Stimulated activated CD4-positive, alpha-beta T cell treated with anti-CD3 and anti-CD28 coated beads, TNF-alpha, amount 100 ng/mL, for 24 hours (primary cell): Measurements from ENCODE around the gene CSRNP3.

Experiments used
- DNase-seq, 3 experiments: peaks; one replicate each; pipeline ENCODE4 v3.0.0-alpha.2; 2020; ENCODE audit warnings: low read depth in 3 of 3

CSRNP3 gene

DNA sequence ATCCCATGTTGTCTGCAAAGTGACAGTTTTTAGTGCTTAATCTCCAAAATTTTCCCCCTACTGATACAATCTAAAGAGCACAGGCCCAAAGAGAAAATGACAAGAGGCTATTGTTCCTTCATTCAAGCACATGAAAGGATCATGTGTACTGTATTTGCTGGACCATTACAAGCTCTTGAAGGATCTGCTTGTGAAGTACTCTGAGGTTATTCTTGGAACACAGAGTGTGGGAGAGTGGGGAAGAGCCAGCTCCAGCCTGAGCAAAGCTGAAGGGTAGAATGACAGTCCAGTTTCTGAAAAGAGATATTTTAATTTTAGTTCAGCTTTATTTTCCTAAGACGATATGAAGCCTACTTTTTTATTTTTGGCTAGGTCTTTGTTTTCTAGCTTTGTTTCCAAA is 212.3 kb downstream of the CSRNP3 start:
- DNase-seq = no peak

- DNase-seq = no peak
Observed at GRCh38 chr2:165682546-165682945, 213.0 kb downstream of the CSRNP3 start.

GRCh38 chr2:165686800-165687199 is 217.3 kb downstream of the CSRNP3 start:
- DNase-seq = no peak

DNA sequence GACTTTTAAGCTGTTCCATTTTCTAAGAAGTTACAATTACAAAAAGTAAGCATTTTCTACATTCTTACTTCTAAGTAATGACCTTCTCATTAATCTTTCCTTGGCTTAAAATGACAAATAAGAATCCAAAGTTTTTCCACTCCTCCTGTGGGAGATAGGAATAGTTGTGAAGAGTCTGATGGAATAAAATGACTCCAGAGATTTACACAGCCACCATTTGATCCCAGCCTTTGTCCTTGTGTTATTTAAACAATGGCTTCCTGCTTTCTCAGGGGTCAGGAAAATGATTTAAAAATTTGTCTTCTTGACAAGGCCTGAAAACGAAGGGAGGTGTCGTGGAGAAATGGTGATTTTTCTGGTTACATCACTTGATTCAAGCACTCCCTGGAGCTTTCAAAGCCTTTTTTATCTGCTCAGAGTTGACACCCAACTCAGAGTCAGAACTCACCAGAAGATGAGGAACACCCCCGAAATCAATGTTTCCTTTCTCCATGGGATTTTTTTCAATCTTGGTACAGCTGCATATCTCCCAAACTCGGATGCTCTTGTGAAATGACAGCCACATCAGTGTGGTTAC is 218.0 kb downstream of the CSRNP3 start:
- no peak for DNase-seq

GRCh38 chr2:165691615-165692014 is 222.1 kb downstream of the CSRNP3 start:
- no peak for DNase-seq

DNA sequence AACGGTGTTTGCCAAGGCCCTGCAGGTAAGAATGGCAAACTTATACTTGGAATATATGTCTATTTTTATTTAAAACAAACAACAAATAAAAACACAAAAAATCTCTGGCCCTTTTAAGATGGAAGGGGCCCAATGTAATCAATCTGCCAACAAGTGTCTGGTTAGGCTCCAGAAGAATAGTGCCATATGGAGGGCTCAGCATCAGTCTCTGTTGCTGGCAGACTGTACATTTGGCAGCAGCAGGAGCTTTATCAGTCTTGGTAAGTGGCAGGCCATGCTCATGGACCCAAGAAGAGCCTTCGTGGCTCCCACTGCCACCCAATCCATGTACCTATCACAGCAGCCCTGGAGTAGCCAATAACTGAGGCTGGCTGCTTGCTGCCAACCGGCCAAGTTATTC is 223.4 kb downstream of the CSRNP3 start:
- DNase-seq = no peak

DNA sequence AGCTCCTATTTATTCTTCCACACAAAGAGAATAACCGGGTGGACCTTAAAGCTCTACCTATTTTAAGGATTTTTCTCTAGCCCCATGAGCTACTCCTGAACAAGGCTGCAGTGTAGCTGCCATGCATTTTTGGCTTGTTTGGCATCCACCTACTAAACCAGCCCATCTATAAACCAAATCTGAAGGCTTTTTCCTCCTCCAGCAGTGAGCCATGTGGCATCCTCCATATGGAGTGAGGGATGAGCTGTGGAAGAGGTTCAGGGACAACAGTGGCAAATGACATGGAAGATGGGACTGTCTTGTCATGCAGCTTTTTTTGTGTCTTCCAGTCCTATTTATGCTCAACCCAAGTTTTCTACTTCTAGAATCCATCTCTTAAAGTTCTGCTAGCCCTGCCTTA is 224.3 kb downstream of the CSRNP3 start:
- no peak for DNase-seq

DNA sequence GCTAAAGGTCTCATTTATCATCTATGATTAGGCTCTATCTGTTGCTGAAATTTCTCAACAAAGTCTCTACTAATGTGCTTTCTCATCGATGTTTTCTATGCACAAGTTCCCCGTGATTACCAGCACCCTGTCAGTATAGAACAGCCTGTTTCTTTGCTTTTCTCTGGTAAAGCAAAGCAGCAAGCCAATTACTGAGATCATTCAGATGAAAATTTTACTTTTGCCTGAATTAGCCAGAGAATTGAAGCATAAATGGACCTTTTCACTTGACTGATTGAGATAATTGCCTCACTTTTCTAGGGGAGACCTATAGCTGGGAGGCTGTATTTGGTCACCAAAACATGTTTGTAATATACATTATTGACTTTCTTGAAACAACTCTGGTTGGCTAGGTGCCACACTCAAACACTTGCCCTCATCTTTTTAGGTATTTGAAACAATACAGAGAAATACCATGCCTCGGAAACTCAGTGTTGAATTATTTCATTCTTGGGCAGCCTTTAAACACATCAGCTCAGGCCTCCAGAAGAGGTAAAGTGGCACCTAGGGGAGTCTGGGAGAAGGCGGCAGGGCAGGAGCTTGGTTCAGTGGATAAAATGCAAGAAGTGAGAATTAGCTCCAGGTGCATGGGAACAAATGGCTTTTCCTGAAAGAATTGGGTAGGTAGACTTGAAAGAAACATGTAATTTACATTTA is 228.4 kb downstream of the CSRNP3 start:
- DNase-seq = no peak

DNA sequence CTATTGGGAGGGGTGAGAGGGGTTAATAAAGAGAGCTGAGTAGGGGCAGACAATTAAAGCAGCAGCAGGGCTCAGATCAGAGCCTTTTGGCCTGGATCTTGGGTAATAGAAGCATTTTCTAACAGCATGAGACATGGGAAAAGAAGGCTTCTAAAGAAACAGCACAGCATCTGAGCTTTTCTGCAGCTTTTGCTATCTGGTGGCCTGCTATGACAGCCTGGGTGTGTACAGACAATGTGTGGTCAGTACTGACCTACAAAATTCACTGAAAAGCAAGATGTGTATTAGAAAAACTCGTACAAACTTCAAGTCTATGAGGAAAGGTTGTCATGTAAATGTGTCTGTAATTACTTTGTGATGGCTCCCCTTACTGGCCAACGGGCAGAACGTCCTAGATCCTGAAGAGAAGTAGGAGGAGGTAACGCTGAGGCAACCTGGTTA is 229.0 kb downstream of the CSRNP3 start:
- DNase-seq = no peak

DNA sequence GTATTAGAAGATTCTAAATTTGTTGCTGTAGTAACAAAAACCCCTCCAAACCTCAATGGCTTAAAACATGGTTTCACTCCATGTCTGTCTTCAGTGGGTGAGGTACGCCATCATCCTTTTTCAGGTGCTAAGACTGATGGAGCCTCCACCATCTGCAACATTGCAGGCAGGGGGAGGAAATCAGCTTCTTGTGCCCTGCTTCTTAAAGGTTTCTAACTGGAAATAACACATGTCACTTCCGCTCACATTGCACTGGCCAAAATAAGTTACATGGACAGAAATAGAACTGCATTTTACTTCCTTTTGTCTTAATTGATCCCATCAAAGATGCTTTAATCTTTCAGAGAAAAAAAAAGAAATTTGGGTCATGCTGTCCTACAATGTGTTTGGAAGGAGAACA is 230.4 kb downstream of the CSRNP3 start:
- no peak for DNase-seq

DNA sequence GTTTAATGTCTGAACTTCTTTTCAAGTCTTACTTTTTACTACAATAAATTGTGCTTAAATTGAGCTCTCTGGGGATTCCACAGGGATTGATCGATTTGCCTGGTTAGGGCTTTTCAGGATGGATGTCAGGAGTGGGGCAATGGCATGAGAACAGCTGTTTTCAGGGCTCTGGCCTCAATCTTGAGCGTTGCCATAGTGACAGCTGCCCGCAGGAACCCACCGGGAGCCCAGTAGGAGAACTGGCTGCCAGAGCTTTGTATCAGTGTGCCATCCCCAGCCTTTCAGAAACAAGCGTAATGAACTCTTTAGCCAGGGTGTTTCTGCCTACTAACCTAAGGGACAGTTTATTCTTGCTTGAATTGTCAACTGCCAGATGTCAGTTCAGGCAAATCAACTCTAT is 231.0 kb downstream of the CSRNP3 start:
- DNase-seq = no peak

GRCh38 chr2:165701147-165701546 is 231.6 kb downstream of the CSRNP3 start:
- no peak for DNase-seq

DNA sequence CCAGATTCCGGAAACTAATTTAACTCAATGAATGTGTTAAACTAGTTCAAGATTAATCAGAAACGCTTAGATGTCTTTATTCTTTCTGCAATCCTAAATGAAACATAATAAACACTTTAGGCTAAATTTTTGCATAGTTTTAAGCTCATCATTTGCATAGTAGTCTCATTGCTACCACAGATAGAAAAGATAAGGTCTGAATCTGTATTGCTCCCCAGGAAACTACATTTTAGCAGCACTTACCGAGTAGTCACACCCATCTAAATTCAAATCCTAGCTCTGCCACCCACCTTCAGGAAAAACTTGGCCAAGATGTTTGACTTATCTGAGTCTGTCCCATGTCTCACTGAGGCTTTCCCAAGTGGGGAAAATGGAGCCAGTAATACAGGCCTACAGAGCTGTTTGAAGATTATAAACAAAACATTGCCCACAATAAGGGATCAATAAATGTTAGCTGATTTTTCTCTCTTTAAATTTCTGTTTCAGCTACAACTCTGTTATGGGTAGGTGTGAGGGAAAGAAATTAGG is 237.5 kb downstream of the CSRNP3 start:
- no peak for DNase-seq

DNA sequence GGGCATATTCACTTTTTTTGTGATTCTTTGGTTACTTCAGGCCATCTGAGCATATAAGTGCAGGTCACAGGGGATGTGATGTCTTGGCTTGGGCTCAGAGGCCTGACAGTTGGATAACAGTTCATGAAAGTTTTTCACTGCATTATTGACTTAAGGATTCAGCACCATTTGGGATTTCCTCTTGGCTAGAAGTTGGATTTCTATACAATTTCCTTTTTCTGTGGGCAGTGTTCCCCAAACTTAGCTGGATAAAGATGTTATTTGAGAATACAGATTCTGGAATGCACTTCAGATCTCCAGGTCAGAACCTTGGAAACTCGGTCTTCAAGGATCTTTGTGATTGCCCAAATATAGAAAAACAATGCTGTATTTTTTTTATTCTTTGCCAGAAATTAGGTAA is 246.6 kb downstream of the CSRNP3 start:
- no peak for DNase-seq

GRCh38 chr2:165718610-165719210 is 249.2 kb downstream of the CSRNP3 start:
- no peak for DNase-seq

DNA sequence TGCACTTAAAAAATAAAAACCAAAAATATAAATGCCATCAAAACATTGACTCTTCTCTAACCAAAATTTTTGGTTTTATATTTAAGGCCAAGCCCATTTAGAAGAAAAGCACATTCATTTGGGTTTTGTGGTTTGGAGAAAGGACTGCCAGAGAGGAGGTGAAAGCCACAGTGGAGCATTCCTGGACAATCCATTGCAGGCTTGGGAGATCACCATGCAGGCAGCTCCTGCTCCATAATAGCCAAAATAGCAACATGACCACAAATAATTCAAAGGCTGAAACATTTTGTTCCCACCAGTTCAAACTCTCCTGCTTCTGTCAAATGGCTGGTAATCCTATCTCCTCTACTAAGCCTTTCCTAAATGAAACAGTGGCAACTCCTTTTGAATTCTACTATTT is 251.0 kb downstream of the CSRNP3 start:
- DNase-seq = no peak

DNA sequence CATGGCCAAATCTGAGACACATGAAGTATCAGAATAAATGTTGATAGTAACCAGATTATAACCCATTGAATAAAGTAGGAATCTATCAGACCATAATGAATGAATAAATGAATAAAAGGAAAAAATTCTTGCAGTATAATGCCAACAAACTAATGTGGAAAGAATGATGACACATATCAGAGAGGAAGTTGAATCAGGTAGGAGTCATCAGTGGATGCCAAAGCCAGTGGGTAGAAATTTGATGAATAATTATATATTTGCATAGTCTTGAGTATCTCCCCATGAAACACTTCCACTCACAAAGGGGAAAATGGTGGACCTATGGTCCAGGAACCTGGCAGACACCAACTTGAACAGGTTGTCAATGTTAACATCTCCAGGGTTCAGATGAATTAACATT is 255.9 kb downstream of the CSRNP3 start:
- DNase-seq = no peak
